Measurements from ENCODE around the gene FOXP1. TPM values are rescaled to one million over a fixed set of nuclear protein-coding genes. Genes with fewer than 3 reads are reported as not detected.

FOXP1 gene
- total RNA-seq, 2 experiments from 2014 or later, result 116 to 131 TPM

DNA sequence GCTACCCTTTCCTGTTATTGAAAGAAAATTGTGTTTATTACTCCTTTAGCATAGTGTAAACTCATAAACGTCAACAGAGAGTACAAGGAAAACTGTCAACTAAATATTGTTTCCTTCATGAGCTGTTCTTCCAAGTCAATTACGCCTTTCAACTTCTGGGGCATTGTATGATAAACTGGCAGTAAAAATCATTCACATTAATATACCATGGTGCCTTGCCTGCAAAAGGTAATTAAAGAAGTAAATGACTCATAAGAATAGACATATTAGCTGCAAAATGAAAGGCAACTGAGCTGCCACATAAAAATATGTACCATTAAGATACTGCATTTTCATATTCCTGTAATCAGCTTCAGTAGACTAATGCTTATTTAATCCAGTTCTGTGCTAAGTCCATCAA, 447.3 kb downstream of the FOXP1 start:
- Mint-ChIP-seq H3K4me3 (no peak overlapping the region), H3K27ac (no peak overlapping the region), H3K9me3 (peaks cover under 1% of the 10 kb centered on the region), H3K4me1 (peaks cover 43% of the 10 kb centered on the region), H3K27me3 (no peaks in the 10 kb centered on the region), H3K36me3 (ENCODE audit: low read depth) (peaks cover 8% of the 10 kb centered on the region)
- CTCF ChIA-PET, result no interaction called here
- no peak for DNase-seq
- POLR2A ChIA-PET, result interaction anchor here (0.7 kb wide), 1 partner anchor 557 kb away, joined by 3 read pairs; no protein-coding TSS in a partner anchor

DNA sequence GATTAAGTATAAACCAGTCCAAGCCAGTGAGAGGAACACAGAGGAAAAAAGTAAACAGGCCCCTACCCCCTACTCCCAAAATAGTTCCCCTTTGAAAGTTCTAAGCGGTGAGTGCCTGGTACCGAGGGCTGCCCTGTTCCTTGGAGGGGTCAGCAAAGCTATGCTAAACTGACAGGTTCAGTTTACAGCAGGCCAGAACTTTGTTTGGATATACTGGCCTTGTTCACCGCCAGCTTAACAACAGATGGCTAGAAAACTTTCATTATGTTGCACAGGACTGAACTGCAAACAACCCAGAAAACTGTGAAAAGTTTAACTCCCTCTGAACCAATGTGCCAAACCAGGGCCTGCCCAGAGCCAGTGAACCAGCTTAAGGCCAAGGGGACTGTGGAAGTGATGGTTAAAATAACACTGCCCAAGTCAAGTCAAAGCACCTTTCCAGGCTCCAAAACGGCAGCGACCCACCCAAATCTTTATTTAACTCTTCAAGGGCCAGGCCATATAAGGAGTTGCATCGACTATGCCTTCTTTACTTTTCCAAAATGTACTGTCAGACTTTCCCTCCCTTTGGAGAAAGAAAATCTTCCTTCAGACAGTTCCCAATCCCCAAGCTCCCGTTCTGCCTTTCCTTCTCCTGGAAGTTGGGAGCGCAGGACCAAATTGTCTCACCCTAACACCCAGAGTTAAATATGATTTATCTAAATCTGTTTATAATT, 448.0 kb downstream of the FOXP1 start:
- H3K36me3 Mint-ChIP-seq (ENCODE audit: low read depth), result peaks cover 6% of the 10 kb centered on the region
- no peak overlapping the region for H3K27ac Mint-ChIP-seq
- no peak for DNase-seq
- ChIA-PET POLR2A (no interaction called here), CTCF (no interaction called here)
- H3K9me3 Mint-ChIP-seq, result no peaks in the 10 kb centered on the region
- H3K27me3 Mint-ChIP-seq, result no peaks in the 10 kb centered on the region
- H3K4me3 Mint-ChIP-seq, result no peak overlapping the region
- H3K4me1 Mint-ChIP-seq, result peaks cover 49% of the 10 kb centered on the region

GRCh38 chr3:71134521-71134920, 449.0 kb downstream of the FOXP1 start:
- Mint-ChIP-seq H3K9me3 (no peaks in the 10 kb centered on the region), H3K4me1 (peaks cover 50% of the 10 kb centered on the region)
- CTCF ChIA-PET, result no interaction called here

GRCh38 chr3:71133865-71134264, 449.7 kb downstream of the FOXP1 start:
- ChIA-PET POLR2A (no interaction called here), CTCF (no interaction called here)
- Mint-ChIP-seq H3K4me3 (no peak overlapping the region), H3K9me3 (no peaks in the 10 kb centered on the region), H3K4me1 (peaks cover 53% of the 10 kb centered on the region), H3K36me3 (ENCODE audit: low read depth) (peaks cover 13% of the 10 kb centered on the region), H3K27me3 (no peaks in the 10 kb centered on the region), H3K27ac (peak overlapping the region; percentile 61)
- no peak for DNase-seq

More at GRCh38 chr3:71134521-71134920, 449.0 kb downstream of the FOXP1 start:
- Mint-ChIP-seq H3K36me3 (ENCODE audit: low read depth) (peaks cover 11% of the 10 kb centered on the region), H3K27me3 (no peaks in the 10 kb centered on the region), H3K27ac (peak overlapping the region; percentile 43), H3K4me3 (no peak overlapping the region)
- no peak for DNase-seq
- POLR2A ChIA-PET, result no interaction called here

DNA sequence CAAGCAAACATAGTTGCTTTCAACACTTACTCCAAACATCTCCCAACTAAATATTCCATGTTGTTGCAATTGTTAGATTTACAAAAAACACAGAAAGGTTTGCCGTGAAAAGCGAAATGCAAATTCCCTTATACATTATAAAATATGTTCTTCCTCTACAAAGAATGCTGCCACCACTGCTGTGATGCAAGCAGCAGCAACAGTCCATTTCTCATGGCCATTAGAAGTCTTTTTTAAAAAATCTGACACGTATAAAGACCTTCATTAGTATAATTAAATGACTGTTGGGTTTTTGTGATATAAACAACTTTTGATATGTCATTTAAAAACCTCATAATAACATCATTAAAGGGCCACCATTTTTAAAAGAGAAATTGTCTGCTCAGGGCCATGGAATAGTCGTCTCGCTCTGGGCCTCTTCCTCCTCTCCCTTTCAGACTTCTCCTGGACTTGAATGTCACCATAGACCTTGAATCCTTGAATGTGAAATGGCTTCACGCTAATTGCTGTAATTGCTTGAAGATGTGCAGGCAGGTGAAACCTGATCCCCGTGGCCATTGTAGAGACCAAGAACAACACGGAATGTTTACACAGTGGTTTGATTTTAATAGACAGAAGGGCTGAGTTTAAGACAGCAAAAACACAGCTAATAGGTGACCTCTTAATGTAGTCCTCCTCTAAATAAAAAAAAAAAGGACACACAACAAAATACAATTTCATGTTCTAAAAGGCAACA, 450.4 kb downstream of the FOXP1 start:
- peak overlapping the region; percentile 4 for H3K27ac Mint-ChIP-seq
- CTCF ChIA-PET, result interaction anchor here (1.8 kb wide), 1 partner anchor 23 kb away, joined by 4 read pairs; no protein-coding TSS in a partner anchor
- H3K4me3 Mint-ChIP-seq, result no peak overlapping the region
- peaks cover 16% of the 10 kb centered on the region for H3K36me3 Mint-ChIP-seq (ENCODE audit: low read depth)
- POLR2A ChIA-PET, result no interaction called here
- no peaks in the 10 kb centered on the region for H3K9me3 Mint-ChIP-seq
- H3K27me3 Mint-ChIP-seq, result no peaks in the 10 kb centered on the region
- H3K4me1 Mint-ChIP-seq, result peaks cover 57% of the 10 kb centered on the region
- no peak for DNase-seq

DNA sequence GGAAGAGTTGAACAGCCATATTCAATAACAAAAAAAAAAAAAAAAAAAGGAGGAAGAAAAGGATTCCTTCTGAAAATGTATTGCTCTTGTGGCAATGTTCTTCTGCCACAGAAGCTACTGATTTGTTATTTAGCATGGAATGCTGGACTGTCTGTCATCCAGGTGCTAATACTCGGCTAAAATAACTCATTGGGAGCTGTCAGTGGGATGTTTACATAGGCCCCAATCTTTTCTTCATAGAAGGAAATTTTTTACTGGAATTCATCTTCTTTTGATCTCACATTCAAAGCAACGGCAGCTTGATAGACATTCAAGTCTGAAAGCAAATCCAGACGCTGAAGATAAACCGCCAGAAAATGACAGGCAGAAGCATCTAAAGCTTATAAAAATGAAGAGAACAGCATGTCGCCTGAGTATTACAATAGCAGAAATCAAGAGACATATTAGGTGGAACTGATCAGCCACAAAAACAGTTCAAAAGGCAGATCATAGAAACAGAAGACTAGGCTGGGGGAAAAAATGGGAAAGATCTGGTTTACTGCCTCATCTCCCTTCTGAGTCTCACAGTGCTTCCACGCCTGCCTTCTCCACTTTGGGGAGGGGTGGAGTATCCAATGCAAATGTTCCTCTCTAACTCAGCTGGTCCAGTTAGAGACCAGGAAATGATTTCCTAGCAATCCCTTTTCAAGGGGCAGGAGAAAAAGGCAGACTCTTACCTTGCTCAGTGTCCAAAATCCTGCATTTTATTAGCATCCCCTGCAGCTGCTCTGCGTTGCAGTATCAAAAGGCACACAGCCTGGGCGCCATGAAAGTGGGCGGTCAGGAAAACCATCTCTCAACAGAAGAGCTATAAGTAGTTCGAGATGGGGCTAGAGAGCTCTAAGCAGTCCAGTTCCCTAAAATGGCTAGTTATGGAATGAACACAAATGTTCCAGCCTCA, 451.9 kb downstream of the FOXP1 start:
- Mint-ChIP-seq H3K27ac (peak overlapping the region; percentile 94), H3K27me3 (no peaks in the 10 kb centered on the region), H3K9me3 (no peaks in the 10 kb centered on the region), H3K4me3 (peak overlapping the region; percentile 96), H3K4me1 (peaks cover 69% of the 10 kb centered on the region), H3K36me3 (ENCODE audit: low read depth) (peaks cover 18% of the 10 kb centered on the region)
- CTCF ChIA-PET, result interaction anchor here (0.8 to 1.8 kb wide), 3 partner anchors 21 to 71 kb away, joined by 3 to 6 read pairs (median 4); no protein-coding TSS in a partner anchor
- POLR2A ChIA-PET, result interaction anchor here (0.6 to 1.1 kb wide), 2 partner anchors 59 to 64 kb away, joined by 3 read pairs; no protein-coding TSS in a partner anchor
- no peak for DNase-seq

DNA sequence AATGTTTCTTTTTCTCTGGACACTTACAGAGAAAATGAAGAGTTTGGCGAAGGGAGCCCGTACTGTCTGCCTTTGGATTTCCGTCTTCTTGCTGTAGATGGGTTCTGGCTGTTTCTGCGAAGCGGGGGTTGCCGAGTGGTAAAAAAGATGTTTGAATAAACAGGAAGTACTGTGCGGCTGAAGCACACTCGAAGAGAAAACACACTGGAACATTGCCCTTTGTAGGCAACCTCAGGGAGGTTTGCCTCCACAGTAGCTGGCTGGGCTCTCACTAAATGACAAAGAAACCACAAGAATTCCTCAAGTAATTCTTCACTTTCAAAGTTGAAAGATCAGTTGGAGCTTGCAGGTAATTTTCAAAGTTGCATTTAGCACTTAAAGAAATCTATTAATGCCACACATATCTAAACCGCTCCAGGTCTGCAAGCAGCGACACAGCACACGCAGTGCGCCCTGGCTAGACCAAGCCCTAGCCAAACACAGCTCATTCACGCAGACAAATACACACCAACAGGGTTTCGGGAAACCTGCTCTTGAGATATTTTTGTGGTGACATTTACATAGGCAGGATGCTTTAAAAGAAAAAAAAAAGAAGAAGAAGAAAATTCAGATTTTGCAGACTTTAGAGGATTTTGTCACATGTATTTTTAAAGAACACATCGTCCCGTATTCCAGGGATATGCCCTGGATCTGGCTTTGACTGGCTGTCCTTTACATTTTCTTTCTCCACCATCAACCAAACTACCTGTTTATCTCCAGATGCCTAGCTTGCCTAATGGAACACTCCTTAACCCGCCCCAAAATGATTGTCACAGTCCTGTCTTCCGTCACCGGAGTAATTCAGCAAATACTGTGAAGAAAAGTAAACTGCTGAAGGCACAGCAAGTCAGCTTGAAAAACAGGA, 452.8 kb downstream of the FOXP1 start:
- CTCF ChIA-PET, result interaction anchor here (0.8 to 1.7 kb wide), 3 partner anchors 12 to 70 kb away, joined by 3 to 6 read pairs (median 4); no protein-coding TSS in a partner anchor
- DNase-seq, result peak; percentile 85
- H3K27me3 Mint-ChIP-seq, result no peaks in the 10 kb centered on the region
- peaks cover 73% of the 10 kb centered on the region for H3K4me1 Mint-ChIP-seq
- H3K36me3 Mint-ChIP-seq (ENCODE audit: low read depth), result peaks cover 21% of the 10 kb centered on the region
- POLR2A ChIA-PET, result interaction anchor here (0.6 to 1.1 kb wide), 3 partner anchors 60 to 452 kb away, joined by 3 to 5 read pairs (median 3); no protein-coding TSS in a partner anchor
- peak overlapping the region; percentile 94 for H3K27ac Mint-ChIP-seq
- peak overlapping the region; percentile 96 for H3K4me3 Mint-ChIP-seq
- H3K9me3 Mint-ChIP-seq, result no peaks in the 10 kb centered on the region

DNA sequence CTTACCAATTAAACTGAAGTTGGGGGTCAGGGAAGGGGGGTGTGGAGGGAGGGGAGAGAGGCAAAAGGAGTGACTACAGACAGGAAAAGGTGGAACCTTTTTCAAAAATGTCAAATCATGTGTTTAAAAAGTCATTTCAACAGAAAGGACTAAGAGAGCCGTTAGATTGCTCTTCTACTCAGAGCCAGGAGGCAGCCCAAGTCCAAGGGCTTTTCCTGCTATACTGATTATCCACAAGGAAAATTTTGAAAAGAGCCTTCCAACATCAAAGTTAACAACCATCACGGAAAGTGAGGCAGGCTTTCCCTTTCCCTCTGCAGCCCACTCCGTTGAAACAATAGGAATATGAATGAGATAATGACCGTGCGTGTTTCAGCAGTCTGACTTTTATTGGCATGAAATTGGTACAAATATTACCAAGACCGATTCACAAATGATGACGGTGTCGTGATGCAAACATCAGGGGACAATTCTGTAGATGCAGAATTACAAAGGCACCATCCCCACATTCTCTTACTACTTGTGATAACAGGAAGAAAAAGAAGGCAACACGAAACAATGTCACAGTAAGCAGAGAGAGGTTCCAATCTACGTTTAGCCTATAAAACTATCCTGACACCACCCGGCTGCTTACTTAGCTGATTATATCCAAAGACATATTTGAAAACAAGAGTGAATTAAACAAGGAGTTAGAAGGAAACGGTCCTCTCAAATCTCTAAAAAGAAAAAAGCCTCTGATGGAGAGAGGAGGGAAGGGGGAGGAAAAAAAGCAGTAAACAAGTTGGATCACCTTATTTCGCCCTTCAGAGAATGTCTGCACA, 453.7 kb downstream of the FOXP1 start:
- POLR2A ChIA-PET, result no interaction called here
- Mint-ChIP-seq H3K27ac (peak overlapping the region; percentile 94), H3K27me3 (no peaks in the 10 kb centered on the region), H3K36me3 (ENCODE audit: low read depth) (peaks cover 30% of the 10 kb centered on the region), H3K4me1 (peaks cover 75% of the 10 kb centered on the region), H3K4me3 (peak overlapping the region; percentile 96), H3K9me3 (no peaks in the 10 kb centered on the region)
- CTCF ChIA-PET, result no interaction called here
- DNase-seq, result peak; percentile 45

GRCh38 chr3:71128961-71129360, 454.6 kb downstream of the FOXP1 start:
- POLR2A ChIA-PET, result no interaction called here
- H3K27me3 Mint-ChIP-seq, result no peaks in the 10 kb centered on the region
- no peaks in the 10 kb centered on the region for H3K9me3 Mint-ChIP-seq
- peak overlapping the region; percentile 94 for H3K27ac Mint-ChIP-seq
- peak overlapping the region; percentile 96 for H3K4me3 Mint-ChIP-seq
- peaks cover 33% of the 10 kb centered on the region for H3K36me3 Mint-ChIP-seq (ENCODE audit: low read depth)
- CTCF ChIA-PET, result interaction anchor here (0.8 to 1.0 kb wide), 2 partner anchors 68 to 130 kb away, joined by 3 read pairs; no protein-coding TSS in a partner anchor
- no peak for DNase-seq
- peaks cover 72% of the 10 kb centered on the region for H3K4me1 Mint-ChIP-seq

GRCh38 chr3:71127844-71128243, 455.7 kb downstream of the FOXP1 start:
- ChIA-PET POLR2A (no interaction called here), CTCF (no interaction called here)
- Mint-ChIP-seq H3K36me3 (ENCODE audit: low read depth) (peaks cover 35% of the 10 kb centered on the region), H3K27ac (peak overlapping the region; percentile 79), H3K4me3 (peak overlapping the region; percentile 96), H3K9me3 (no peaks in the 10 kb centered on the region), H3K4me1 (peaks cover 70% of the 10 kb centered on the region), H3K27me3 (no peaks in the 10 kb centered on the region)
- DNase-seq, result no peak

All from activated CD4-positive, alpha-beta T cell treated with anti-CD3 and anti-CD28 coated beads, Interleukin-2, amount 10 ng/mL, durations not matched to agents 7 days and 5 days (primary cell).